Epidermal melanocyte (primary cell): Measurements from ENCODE around the gene ZMYND8.
"Not testable (repeated sequence)": the region's sequence is repeated elsewhere in the genome, so short reads cannot be mapped to it uniquely, and the experiment has no call there.

ENCODE experiments used
- DNase-seq: peaks from one replicate; pipeline ENCODE4 v3.0.0; 2011; ENCODE audit warnings: low spot score; ENCODE audit not compliant: insufficient read length

The ZMYND8 gene

GRCh38 chr20:47356526-47357295, at the start of gene ZMYND8:
Gene ZMYND8, minus strand, starts transcription at chr20:47356699. Its CDS starts 29 bp downstream, at chr20:47356670.
- DNase-seq = peak; percentile 88

GRCh38 chr20:47405775-47406325, 49.4 kb upstream of the ZMYND8 start:
- no peak for DNase-seq

- DNase-seq = no peak
Measured at GRCh38 chr20:47400685-47401084, 44.2 kb upstream of the ZMYND8 start.

- no peak for DNase-seq
Measured at GRCh38 chr20:47397652-47398301, 41.3 kb upstream of the ZMYND8 start.

- no peak for DNase-seq
Measured at GRCh38 chr20:47396762-47397476, 40.4 kb upstream of the ZMYND8 start.

GRCh38 chr20:47393796-47394514, 37.5 kb upstream of the ZMYND8 start:
- DNase-seq = not testable (repeated sequence)

GRCh38 chr20:47392721-47393073, 36.2 kb upstream of the ZMYND8 start:
- no peak for DNase-seq

- peak; percentile 54 for DNase-seq
Measured at GRCh38 chr20:47392015-47392720, 35.7 kb upstream of the ZMYND8 start.

- DNase-seq = no peak
Measured at GRCh38 chr20:47391276-47392010, 34.9 kb upstream of the ZMYND8 start.

- no peak for DNase-seq
Measured at GRCh38 chr20:47389867-47390347, 33.4 kb upstream of the ZMYND8 start.

GRCh38 chr20:47385968-47386367, 29.5 kb upstream of the ZMYND8 start:
- not testable (repeated sequence) for DNase-seq

- DNase-seq = no peak
Measured at GRCh38 chr20:47382746-47383415, 26.4 kb upstream of the ZMYND8 start.

GRCh38 chr20:47380481-47380880, 24.0 kb upstream of the ZMYND8 start:
- no peak for DNase-seq

- DNase-seq = no peak
Measured at GRCh38 chr20:47379433-47380150, 23.1 kb upstream of the ZMYND8 start.

GRCh38 chr20:47377122-47377722, 20.7 kb upstream of the ZMYND8 start:
- DNase-seq = no peak

GRCh38 chr20:47376096-47376643, 19.7 kb upstream of the ZMYND8 start:
- not testable (repeated sequence) for DNase-seq

GRCh38 chr20:47374121-47374520, 17.6 kb upstream of the ZMYND8 start:
- not testable (repeated sequence) for DNase-seq

- DNase-seq = no peak
Measured at GRCh38 chr20:47373206-47373733, 16.8 kb upstream of the ZMYND8 start.
